NCI-H1694 (cell line): ENCODE results near the gene RNF152.

Experiments used
- DNase-seq: peaks from one replicate; lab custom pipeline; 2025; lab: John Stamatoyannopoulos, UW

RNF152 gene

DNA sequence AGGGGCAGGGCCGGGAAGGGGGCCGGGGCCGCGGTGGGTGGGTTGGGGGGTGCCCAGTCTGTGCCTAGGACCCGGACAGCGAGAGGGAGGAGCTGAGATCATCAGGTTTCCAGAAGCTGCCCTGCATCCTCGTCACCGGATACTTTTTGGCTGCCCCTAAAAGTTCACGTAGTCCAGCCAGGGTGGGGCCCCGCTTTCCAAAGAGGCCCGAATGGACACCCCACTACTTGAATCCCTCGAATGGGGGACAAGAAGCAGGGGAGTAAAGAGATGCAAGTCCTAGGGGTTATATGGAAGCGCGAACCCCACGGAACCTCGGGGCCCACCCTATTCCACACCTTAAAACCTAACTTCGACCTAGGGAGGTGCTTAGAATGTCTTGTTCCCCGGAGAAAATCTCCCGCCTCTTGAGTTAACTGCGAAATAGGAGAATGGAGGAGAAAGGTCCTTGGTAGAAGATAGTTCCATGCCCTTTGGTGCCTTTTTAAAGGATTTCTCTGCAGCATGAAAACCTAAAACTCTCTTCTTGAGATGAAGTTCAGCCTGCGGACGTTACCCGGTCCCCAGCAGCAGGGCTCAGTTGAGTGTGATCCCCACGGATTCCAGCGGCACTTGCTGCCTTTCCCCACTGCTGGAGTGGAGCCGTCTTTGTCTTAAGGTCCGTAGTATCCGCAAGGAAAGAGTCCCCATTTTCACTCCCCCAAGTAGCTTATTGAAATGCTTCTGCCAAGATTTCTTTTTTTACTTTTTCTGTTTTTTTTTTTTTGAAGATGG lies 2.1 kb upstream of the RNF152 start:
- DNase-seq, result no peak

DNA sequence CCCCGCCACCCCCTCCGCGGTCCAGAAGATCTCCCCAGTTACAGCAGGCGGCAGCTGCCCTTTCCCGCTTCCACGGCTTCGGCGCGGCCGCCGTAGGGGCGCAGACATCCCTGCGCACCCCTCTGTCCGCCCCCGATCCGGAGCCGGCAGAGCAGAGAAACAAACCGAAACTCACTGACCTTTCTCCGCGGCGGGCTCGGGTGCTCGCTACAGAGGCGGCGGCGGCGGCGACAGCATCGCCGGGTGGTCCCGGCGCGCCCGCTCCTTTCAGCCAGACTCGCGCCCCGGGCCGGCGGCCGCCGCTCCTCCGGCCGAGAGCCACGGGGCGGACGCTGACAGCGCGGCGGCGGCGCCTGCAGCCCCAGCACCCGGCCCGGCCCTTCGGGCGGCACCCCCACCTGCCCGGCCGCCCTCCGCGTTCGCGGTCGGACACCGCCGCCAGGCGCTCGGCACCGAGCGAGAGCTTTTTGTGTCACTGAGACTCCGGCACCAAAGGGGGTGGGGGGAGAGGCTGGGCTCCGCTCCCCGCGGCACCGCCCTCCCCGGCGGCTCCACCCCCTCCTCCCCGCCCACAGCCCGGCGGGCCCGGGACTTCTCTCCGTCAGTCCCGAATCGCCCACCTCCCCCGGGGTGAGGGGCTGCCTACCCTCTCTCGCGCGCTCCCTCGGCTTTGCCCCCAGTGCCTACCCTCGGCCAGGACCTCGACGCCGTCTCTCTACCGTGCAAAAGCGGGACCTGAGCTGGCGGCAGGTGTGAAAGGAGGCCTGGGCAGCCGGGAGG lies 1.4 kb upstream of the RNF152 start:
- DNase-seq, result peak; percentile 27

DNA sequence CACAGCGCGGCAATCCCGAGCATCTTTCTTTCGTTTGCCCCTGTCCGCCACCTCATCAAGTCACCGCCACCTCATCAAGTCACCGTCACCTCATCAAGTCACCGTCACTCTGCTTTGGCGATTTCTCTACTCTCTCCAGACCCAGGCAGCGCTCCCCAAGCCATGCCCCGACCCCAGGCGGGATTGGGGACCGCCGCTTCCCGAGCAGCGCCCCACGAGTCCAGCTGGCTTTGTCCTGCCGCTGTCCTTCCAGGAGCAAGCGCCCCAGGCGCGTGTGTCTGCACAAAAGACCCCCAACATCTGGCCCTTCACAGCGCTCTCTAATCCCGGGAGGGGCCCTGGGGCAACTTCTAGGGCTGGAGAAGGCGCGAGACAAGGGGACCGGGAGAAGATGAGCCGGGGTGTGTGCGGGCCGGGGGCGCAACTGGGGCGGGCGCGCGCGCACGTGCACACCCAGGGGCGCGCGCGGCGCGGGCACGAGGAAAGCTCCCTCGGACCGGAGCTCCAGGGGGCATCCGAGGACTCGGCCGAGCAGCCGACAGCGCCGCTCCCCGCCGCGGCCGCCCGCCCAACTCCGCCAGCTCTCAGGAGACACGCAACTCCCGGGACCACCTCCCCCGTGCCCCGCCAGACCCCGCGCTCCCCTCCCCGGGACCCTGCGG lies 633 bp upstream of the RNF152 start:
- DNase-seq, result no peak

DNA sequence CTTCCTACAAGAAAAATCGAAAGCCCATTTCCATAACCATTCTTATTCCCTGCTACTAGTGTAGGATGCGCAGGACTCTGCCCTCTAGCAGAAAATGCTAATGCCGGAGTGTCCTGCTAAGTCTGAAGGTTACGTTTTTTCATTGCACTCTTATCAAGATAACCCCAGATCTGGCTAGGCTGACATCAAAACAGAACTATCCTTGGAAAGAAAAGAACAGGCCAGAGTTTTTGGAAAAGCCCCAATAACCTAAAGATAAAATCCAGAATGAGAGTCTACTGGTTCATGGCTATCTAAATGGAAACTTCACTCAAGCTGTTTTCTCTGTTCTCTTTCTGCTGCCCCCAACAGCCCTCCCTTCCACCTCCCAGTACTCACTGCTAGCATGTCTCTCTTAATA lies 913 bp downstream of the RNF152 start:
- DNase-seq, result no peak

DNA sequence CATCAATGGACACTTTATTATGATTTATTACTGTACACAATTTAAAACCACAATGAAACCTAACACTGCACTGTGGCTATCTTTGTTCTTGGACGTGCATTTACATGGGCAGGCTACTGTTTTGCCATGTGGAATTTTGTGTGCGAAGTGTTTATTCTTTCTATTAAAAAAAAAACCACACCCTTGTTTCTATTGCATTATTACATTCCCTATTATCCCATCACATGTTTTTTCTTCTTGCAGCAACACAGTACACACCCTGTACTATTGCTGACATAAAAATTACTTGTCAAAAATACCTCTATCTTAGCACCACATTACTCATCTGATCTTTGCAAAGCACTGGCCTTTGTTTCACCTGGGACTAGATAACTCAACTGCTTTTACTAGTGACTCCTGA lies 1.5 kb downstream of the RNF152 start:
- no peak for DNase-seq

DNA sequence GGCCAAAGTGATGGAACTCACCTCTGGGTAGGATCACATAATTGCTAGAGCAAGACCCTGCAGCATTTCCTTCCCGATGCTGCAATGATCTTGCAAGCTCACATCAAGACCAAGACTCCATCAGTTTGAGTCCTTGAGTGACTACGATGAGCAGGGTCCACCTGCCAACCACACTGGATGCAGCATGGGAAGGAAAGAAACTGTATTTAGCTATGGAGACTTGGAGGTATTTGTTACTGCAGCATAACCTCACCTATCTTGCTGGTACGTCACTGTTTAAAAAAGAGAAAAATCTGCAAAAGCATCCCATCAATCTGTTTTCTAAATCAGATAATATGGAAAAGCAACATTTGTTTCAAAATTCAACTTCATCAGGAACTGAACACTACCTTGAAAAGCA lies 2.5 kb downstream of the RNF152 start:
- DNase-seq, result no peak

DNA sequence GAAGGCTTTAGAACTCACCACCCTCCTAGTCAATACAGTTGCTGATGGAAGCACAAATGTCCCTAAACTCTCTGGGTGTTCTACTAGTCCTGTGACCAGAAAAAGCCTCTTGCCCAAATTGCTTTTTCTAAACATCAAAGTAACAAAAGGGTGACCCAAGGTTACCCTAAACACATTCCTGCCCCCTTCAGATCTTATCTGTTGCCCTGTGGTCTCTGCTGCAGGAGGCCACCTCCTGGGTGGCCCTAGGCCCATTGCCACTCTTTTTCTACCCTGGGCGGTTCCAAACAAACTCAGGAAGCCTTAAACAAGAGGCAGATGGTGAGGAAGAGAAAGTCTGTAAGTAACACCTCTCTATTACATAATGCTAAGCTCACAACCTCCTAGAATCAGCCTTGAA lies 3.3 kb downstream of the RNF152 start:
- DNase-seq, result no peak

DNA sequence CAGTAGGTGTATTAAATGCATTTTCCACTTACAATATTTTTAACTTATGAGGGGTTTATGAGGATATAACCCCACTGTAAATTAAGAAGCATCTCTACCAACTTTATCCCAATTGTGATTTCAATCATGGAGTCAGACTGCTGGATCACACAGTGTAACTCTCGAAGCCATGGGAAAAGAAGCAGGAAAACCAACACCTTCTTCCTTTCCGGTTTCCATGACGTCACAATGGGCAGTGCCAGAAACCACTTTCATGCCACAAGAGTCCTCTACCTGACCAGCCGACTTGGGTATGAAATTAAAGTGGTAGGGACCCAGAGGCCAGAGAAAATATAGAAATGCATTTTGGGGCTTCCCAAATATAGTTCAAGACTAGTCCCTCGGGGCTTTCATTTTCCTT lies 4.2 kb downstream of the RNF152 start:
- no peak for DNase-seq

DNA sequence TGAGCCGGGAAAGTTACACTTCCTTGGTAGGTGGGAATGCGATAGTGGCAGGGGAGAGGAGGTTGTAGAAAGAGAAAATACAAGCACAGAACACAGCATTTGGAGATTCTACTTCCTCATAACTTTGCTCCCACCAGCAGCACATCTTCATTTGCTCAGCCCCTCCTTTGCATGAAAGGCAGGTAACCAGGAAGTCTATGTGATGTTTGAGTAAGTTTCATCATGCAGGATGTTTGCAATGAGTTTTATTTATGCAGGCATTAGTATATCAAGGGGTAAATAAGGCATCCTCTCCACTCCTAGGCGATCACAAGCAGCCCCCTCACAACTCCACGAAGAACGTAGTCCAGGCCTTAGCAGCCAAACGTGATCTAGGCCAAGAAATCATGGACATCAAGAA lies 5.0 kb downstream of the RNF152 start:
- no peak for DNase-seq

DNA sequence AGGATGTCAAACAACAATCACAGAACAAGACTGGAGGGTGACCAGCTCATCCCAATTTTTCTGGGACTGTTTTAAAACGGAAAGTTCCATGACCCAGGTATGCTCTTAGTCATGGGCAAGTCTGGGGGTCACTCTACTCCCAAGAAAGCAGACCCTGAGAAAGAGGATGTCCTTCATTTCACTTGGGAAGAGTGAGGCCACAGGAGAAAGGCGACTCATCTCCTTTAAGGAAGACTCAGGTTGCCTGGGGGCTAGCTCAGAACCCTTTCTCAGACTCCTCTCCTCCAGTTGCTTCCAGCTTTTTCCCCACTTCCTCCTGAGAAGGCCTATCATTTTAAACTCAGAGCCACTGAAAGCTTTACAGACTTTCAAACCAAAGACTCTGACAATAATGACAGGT lies 9.3 kb downstream of the RNF152 start:
- DNase-seq, result no peak

DNA sequence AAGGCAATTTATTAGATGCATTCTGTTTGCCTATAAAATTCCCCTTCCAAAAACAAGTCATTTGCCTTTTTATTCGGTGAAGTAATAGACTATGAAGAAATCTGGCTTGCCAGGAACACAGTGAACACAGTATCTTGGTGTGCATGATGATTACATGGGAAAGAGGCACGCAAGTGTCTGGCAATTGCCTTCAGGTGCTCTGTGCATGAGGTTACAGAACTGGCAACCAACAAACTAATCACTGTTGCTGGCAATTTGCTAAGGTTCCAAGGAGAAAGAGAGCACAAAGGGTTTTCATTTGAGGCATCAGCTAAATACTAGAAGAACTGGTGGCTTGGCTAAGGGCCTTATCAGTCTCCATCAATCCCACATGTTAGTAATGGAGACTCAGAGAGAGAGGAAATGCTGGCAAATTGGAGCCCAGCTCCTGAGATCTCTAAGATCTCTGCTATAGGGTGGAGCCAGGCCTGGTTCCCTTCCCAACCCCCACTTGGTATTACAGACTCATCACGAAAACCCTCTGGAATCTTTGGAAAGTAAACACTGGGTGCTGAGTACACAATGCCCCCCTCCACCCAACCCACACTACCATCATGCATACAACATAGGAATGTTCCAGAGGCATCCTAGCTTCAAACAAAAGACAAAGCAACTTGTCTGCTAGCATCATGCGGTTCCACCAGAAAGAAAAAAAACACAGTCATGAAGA lies 10.4 kb downstream of the RNF152 start:
- DNase-seq, result no peak

DNA sequence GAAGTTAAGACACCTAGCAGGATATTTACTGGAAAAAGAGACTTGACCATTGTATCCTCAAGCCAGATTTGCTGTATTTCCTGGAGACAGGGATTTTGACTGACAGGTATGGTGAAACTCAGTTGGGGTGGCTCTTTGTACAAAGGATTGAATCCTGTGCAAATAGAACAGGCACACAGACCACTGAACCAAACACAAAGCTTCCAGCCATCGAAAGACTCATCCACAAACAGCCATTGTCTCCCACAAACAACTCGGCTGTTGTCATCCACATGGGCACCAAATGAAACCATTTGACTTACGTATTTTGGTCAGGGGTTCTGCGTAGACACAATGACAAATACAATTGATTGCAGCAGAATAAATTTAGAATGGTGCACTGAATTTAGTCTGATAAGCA lies 15.9 kb downstream of the RNF152 start:
- no peak for DNase-seq

DNA sequence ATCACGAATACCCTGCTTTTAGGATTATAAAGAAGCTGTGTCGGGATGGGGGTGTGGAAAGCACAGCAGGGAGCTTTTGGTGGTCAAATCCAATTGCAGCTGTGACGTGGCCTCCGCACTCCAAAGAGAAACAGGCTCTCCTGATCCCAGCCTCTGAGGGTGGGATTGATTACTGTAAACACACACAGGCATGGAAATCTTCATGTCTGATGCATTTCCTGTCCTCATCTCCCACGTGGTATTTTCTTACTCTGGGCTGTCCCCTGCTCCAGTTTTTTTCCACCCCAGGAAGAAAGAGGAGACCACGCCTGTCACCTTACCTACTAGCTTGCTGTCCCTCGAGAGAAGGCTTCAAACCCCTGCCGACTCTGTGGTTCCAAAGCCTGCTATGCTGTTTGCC lies 22.7 kb downstream of the RNF152 start:
- no peak for DNase-seq

DNA sequence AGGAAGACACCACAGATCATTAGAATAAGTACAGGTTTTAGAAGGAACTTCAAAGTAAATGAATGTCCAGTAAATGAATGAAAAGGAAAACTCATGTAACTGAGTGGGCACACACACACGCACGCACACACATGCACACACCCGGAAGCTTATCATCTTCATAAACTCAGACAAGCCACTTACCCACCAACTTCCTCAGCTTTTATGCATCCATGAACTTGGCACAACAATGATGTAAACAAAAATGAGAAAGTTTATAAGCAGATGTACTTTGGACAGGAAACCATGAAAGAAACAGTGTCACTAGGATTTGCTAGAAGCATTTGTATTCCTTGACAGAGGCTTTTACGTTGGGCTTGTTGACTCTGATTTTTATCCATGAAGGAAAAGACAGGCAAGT lies 23.2 kb downstream of the RNF152 start:
- no peak for DNase-seq

DNA sequence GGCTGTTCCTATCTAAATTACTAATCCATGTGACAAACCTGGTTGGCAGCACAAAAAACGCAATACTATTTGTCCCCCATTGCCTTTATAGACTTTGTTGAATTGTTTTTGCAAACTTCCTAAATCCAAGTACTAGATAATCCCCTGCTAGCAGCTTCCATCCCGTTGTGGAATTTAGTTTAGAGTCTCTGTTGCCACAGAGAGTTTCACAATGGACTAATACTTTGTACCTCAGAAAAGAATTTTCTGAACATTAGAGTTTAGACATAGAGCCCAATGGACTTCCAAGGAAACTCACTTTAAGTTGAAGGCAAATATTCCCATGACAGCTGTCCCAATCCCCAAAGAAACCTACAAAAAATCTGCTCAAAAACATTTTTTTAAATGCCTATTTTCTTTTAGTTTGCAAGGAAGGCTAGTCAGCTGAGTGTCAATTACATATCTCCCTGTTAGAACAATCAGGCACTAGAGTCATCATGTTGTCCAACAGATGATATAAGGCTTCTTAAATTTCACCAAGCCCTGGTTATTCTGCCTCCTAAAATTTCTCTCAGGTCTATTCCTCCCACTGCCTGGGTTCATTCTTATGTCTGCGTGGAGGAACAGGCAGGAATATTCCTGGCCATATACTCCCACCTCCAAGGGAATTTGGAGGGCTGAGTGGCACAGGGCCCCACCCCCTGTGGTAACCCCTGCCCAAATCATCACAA lies 27.2 kb downstream of the RNF152 start:
- no peak for DNase-seq

DNA sequence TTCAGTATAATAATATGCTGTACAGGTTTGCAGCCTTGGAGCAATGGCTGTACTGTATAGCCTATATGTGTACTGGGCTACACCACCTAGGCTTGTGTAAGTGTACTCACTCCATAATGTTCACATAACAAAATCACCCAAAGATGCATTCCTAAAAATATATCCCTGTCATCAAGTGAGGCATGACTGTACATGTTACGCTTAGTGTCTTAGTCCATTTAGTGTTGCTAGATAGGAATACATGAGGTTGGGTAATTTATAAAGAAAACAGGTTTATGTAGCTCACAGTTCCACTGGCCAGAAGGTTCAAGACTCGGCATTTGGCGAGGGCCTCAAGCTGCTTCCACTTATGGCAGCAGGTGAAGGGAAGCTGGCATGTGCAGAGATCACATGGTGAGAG lies 31.4 kb downstream of the RNF152 start:
- no peak for DNase-seq

DNA sequence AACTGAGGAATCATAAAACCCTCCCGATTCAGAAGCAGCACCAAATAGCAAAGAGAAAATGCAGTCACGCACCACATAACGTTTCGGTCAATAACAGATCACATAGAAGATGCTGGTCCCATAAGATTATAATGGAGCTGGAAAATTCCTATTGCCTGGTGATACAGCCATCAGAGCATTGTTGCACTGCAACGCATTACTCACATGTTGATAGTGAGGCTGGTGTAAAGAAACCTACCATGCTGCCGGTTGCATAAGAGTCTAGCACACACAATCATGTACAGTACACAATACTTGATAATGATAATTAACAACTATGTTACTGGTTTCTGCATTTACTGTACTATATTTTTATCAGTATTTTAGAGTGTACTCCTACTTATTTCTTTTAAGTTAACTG lies 32.5 kb downstream of the RNF152 start:
- DNase-seq, result no peak

DNA sequence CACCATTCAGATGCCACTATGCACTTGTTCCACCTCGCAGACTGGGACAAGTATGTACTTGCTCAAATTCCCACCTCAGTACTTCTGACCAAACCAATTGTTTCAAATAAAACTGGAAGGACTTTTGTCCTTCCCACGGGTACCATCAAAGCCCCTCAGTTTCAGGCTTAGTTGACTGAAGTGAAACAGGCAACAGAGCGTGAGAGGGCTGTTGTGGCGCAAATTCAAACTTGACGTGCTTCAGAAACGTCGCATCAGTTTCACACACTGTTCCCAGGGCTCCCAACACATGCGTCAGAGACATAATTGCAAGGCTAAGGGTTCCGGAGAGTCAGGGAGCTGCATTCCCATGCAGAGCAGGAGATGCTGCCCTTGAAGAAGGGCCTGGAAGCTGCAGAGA lies 33.7 kb downstream of the RNF152 start:
- no peak for DNase-seq

DNA sequence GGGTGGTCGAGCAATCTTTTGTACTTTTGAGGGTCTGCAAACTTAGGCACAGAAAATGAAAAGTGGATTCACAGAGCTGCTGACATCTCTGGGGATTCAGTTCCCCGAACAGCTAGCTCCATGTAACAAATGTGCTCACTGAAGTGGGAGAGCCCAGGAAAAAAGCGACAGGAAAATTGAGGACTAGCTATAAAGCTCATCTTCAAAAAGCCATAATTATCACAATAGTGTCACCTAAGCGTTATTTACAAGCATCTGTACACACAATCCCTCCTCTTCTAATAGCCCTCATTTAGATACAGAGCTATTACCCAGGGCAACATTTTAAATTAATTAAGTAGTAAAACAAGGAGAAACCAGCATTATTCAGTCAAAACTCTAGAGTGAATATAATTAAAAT lies 36.1 kb downstream of the RNF152 start:
- DNase-seq, result no peak

DNA sequence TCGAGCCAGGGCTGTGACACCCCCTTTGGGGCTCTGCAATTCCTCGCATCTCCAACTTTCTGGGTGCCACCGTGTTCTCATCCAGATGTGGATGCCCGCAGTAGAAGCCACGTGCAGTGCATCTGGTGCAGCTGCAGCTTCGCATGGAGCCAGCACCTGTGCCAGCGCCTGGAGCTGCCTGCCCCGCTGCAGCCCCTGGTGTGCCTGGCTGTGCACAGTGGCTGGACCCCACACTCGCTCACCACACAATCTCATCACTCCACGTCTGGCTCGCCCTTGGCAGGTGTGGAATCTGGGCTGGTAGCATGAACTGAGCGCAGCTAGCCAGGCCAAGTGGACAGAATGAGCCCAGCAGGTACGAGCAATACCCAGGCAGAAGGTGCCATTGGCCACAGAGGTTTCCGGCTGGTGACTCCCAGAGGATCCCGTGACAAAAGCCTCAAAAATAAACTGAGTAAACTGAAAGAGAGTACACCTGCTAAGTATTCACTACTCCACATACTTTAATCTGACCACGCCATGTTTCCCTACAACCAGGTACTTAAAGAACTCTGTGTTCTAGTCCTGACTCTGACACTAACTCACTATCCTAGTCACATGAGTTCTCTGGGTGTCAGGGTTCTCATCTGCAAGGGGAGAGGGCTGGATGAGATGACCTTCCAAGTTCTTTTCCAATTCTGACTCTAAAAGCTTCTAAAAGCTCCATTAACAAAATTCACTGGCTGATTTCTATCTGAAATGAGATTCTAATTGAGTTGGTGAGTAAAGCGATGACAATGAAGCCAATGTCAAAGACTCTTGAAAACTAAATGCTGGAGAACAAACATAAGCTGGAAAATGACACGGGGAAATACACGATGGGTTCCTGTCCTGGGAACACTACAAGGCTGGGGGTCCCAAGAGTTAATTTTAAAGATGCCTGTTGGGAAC lies 37.1 kb downstream of the RNF152 start:
- no peak for DNase-seq
